Activated B cell treated with CpG ODN at 0.5 μM for 24 hours (primary cell): Measurements from ENCODE around the gene INSC. TPM values are rescaled to one million over a fixed set of nuclear protein-coding genes. Genes with fewer than 3 reads are reported as not detected.

Experiments
- ATAC-seq: fragments of 200-7000 bp; cut with Tn5 transposase; one replicate; pipeline ENCODE4 v1.10.0; 2021; ENCODE audit warnings: low read depth, mild to moderate bottlenecking, moderate library complexity
- CTCF ChIA-PET: fragments of 350-600 bp; sonication (Branson Sonifier 250); formaldehyde crosslinking; loops from one replicate; lab custom pipeline; 2021; ENCODE audit warnings: antibody characterized with exemption; lab: Charles Lee
- POLR2A ChIA-PET: fragments of 350-600 bp; sonication (Branson Sonifier 250); formaldehyde crosslinking; loops from one replicate; lab custom pipeline; 2021; ENCODE audit warnings: antibody characterized with exemption; lab: Charles Lee
- DNase-seq: peaks from one replicate; pipeline ENCODE4 v3.0.0; 2022
- H3K27ac Mint-ChIP-seq: one replicate; pipeline ENCODE4 v1.8.0; 2020; ENCODE audit warnings: mixed read lengths
- H3K27me3 Mint-ChIP-seq: one replicate; pipeline ENCODE4 v1.8.0; 2021; ENCODE audit warnings: mixed read lengths
- H3K36me3 Mint-ChIP-seq: one replicate; pipeline ENCODE4 v1.8.0; 2021; ENCODE audit warnings: low read depth, mixed read lengths
- H3K4me1 Mint-ChIP-seq: one replicate; pipeline ENCODE4 v1.8.0; 2021; ENCODE audit warnings: mixed read lengths
- H3K4me3 Mint-ChIP-seq: one replicate; pipeline ENCODE4 v1.8.0; 2020; ENCODE audit warnings: mild to moderate bottlenecking, mixed read lengths
- H3K9me3 Mint-ChIP-seq: one replicate; pipeline ENCODE4 v1.8.0; 2020; ENCODE audit warnings: mixed read lengths
- CTCF ChIP-seq: fragments of 200-600 bp; IDR thresholded peaks from one replicate; pipeline ENCODE4 v1.8.0; 2022; ENCODE audit warnings: antibody characterized with exemption, mild to moderate bottlenecking
- intact Hi-C: fragments of 100-400 bp; cut with micrococcal nuclease; formaldehyde crosslinking; loops from one replicate; pipeline ENCODE4 v1.15.1; 2024
- total RNA-seq: library from RNA; stranded (reverse); gene quantifications from 2 replicates; pipeline ENCODE4 v1.2.3, GENCODE V29; 2022

INSC gene
- total RNA-seq, 1 donor from 2014 or later, result not detected

GRCh38 chr11:15143855-15144254, 29.1 kb downstream of the INSC start:
- CTCF ChIA-PET, result no interaction called here
- H3K9me3 Mint-ChIP-seq, result no peaks in the 10 kb centered on the region
- no peak for ATAC-seq

GRCh38 chr11:15144347-15144746, 29.6 kb downstream of the INSC start:
- Mint-ChIP-seq H3K36me3 (no peaks in the 10 kb centered on the region), H3K9me3 (no peaks in the 10 kb centered on the region), H3K27me3 (no peaks in the 10 kb centered on the region), H3K4me1 (peaks cover 2% of the 10 kb centered on the region), H3K4me3 (no peak overlapping the region), H3K27ac (no peak overlapping the region)
- ATAC-seq (no peak), DNase-seq (no peak)
- ChIA-PET POLR2A (no interaction called here), CTCF (no interaction called here)
- intact Hi-C loops, result no loop called here
- TF ChIP-seq CTCF, result no peak

More at GRCh38 chr11:15143855-15144254, 29.1 kb downstream of the INSC start:
- H3K4me3 Mint-ChIP-seq, result no peak overlapping the region
- no peaks in the 10 kb centered on the region for H3K4me1 Mint-ChIP-seq
- H3K27ac Mint-ChIP-seq, result no peak overlapping the region
- H3K27me3 Mint-ChIP-seq, result no peaks in the 10 kb centered on the region
- no peaks in the 10 kb centered on the region for H3K36me3 Mint-ChIP-seq
- intact Hi-C loops, result no loop called here
- POLR2A ChIA-PET, result no interaction called here
- no peak for TF ChIP-seq CTCF
- DNase-seq, result no peak

GRCh38 chr11:15145151-15145550, 30.4 kb downstream of the INSC start:
- H3K27ac Mint-ChIP-seq, result no peak overlapping the region
- no peaks in the 10 kb centered on the region for H3K9me3 Mint-ChIP-seq
- intact Hi-C loops, result no loop called here
- H3K4me3 Mint-ChIP-seq, result no peak overlapping the region
- DNase-seq (no peak), ATAC-seq (no peak)
- POLR2A ChIA-PET, result no interaction called here
- H3K36me3 Mint-ChIP-seq, result no peaks in the 10 kb centered on the region
- TF ChIP-seq CTCF, result no peak
- peaks cover 8% of the 10 kb centered on the region for H3K4me1 Mint-ChIP-seq
- CTCF ChIA-PET, result no interaction called here
- no peaks in the 10 kb centered on the region for H3K27me3 Mint-ChIP-seq

- no peak overlapping the region for H3K4me3 Mint-ChIP-seq
- CTCF ChIA-PET, result no interaction called here
- no peak overlapping the region for H3K27ac Mint-ChIP-seq
- ATAC-seq, result no peak
- H3K36me3 Mint-ChIP-seq, result no peaks in the 10 kb centered on the region
- POLR2A ChIA-PET, result no interaction called here
- H3K9me3 Mint-ChIP-seq, result no peaks in the 10 kb centered on the region
- H3K27me3 Mint-ChIP-seq, result no peaks in the 10 kb centered on the region
- DNase-seq, result no peak
- intact Hi-C loops, result no loop called here
- peaks cover 13% of the 10 kb centered on the region for H3K4me1 Mint-ChIP-seq
- TF ChIP-seq CTCF, result no peak
These were observed 30.9 kb downstream of the INSC start for GRCh38 chr11:15145615-15146014.

- Mint-ChIP-seq H3K4me3 (no peak overlapping the region), H3K4me1 (peaks cover 21% of the 10 kb centered on the region), H3K27me3 (no peaks in the 10 kb centered on the region), H3K36me3 (no peaks in the 10 kb centered on the region), H3K9me3 (no peaks in the 10 kb centered on the region), H3K27ac (no peak overlapping the region)
- TF ChIP-seq CTCF, result no peak
- DNase-seq, result no peak
- ATAC-seq, result no peak
- CTCF ChIA-PET, result no interaction called here
- POLR2A ChIA-PET, result no interaction called here
- intact Hi-C loops, result no loop called here
These were observed 31.7 kb downstream of the INSC start for GRCh38 chr11:15146271-15147003.
